Measurements from ENCODE around the gene CR1L.

GRCh38 chr1:207740207-207740606 is 95.3 kb downstream of the CR1L start:
- no peak for TF ChIP-seq TAF1 (IDR thresholded peaks at IDR 0.05; ENCODE audit: low read depth, low read length)
- TF ChIP-seq POLR2AphosphoS5 (IDR thresholded peaks at IDR 0.05; ENCODE audit: low read depth, low read length), result no peak
- TF ChIP-seq POLR2A (IDR thresholded peaks at IDR 0.05; ENCODE audit: low read depth, low read length), result no peak
- TF ChIP-seq SPI1 (IDR thresholded peaks at IDR 0.05; ENCODE audit: low read depth, low read length), result no peak
- no peak for TF ChIP-seq PAX5 (IDR thresholded peaks at IDR 0.05; ENCODE audit: insufficient read depth, low read length, severe bottlenecking)

Measured in GM12891 (cell line).